Activated T-helper 1 cell treated with anti-CD3 and anti-CD28 coated beads, Interleukin-2, amount 50 U/mL, for 16 hours (primary cell): ENCODE data around the gene PPP1CA.

Experiments
- DNase-seq, 2 donors: peaks; one replicate each; pipeline ENCODE4 v3.0.0-alpha.2; 2020; ENCODE audit warnings: low read depth in 1 of 2, low spot score in 1 of 2

The PPP1CA gene

GRCh38 chr11:67401495-67402191, at the start of gene PPP1CA:
TSS of gene PPP1CA (minus strand) at chr11:67401858. CDS start at chr11:67401782, 76 bp downstream.
- peak; percentile 85 to 90 for DNase-seq

- no peak for DNase-seq
Observed at GRCh38 chr11:67450796-67451657, 49.4 kb upstream of the PPP1CA start.

GRCh38 chr11:67449116-67449844, 47.6 kb upstream of the PPP1CA start:
- DNase-seq: no peak

- DNase-seq: no peak
Observed at GRCh38 chr11:67448220-67448609, 46.6 kb upstream of the PPP1CA start.

- DNase-seq: no peak
Observed at GRCh38 chr11:67445515-67445914, 43.9 kb upstream of the PPP1CA start.

- no peak for DNase-seq
Observed at GRCh38 chr11:67442504-67443404, 41.1 kb upstream of the PPP1CA start.

- DNase-seq: no peak
Observed at GRCh38 chr11:67441731-67442351, 40.2 kb upstream of the PPP1CA start.

- no peak for DNase-seq
Observed at GRCh38 chr11:67441098-67441563, 39.5 kb upstream of the PPP1CA start.

GRCh38 chr11:67440229-67441097, 38.8 kb upstream of the PPP1CA start:
- no peak for DNase-seq

- no peak for DNase-seq
Observed at GRCh38 chr11:67439321-67440228, 37.9 kb upstream of the PPP1CA start.

GRCh38 chr11:67438158-67438902, 36.7 kb upstream of the PPP1CA start:
- peak; percentile 56 to 64 for DNase-seq

- no peak for DNase-seq
Observed at GRCh38 chr11:67437809-67438157, 36.1 kb upstream of the PPP1CA start.

GRCh38 chr11:67437082-67437808, 35.6 kb upstream of the PPP1CA start, which contains the start of gene PTPRCAP:
TSS of gene PTPRCAP (minus strand) at chr11:67437682. CDS start at chr11:67437619, 63 bp downstream.
- peak; percentile 68 to 72 for DNase-seq

GRCh38 chr11:67436459-67437081, 34.9 kb upstream of the PPP1CA start:
- peak in 1 of 2 donors; percentile 49 for DNase-seq

- no peak for DNase-seq
Observed at GRCh38 chr11:67435727-67436458, 34.2 kb upstream of the PPP1CA start.
